Epithelial cell of proximal tubule (primary cell): ENCODE data around the gene PIMREG. TPM values are rescaled to one million over a fixed set of nuclear protein-coding genes. Genes with fewer than 3 reads are reported as not detected.

Experiments
- DNase-seq: peaks from one replicate; pipeline ENCODE4 v3.0.0-alpha.2; 2011; ENCODE audit warnings: low read depth
- H3K4me3 ChIP-seq: 2 replicates; pipeline ENCODE4 v1.5.1; 2011; ENCODE audit warnings: low read depth, mild to moderate bottlenecking, low read length
- total RNA-seq: library from RNA; depleted of rRNA; stranded (reverse); fragments of >200 nt; gene quantifications from 2 replicates; pipeline ENCODE4 v1.2.3, GENCODE V29; 2015
- TF ChIP-seq, protein P1 (sequence below): conservative IDR thresholded peaks from 2 replicates; pipeline ENCODE4 v1.5.1; 2012; ENCODE audit warnings: low read depth, mild to moderate bottlenecking, low read length

Gene PIMREG
- total RNA-seq, 1 donor from 2014 or later = 65.1 TPM

DNA sequence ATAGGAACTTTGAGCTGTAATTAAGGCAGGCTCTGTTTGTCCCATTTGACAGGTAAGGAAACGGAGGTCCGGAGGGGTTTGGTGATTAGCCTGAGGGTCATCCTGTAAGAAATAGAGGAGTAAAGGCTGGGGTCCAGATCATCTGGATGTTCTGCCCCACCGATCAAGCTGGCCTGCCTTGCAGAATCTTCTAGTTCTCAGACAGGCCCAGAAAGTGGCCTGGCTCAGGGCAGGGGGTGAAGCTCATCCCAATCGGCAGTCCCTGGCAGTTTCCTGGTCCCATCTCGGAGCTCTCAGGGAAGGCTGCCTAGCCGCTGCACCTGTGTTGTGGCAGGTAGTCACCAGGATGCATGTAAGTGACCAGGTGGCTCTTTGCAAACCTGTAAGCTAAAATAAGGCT lies 4.2 kb downstream of the PIMREG start:
- no peak overlapping the region for H3K4me3 ChIP-seq
- no peak for DNase-seq
- TF ChIP-seq, protein P1, sequence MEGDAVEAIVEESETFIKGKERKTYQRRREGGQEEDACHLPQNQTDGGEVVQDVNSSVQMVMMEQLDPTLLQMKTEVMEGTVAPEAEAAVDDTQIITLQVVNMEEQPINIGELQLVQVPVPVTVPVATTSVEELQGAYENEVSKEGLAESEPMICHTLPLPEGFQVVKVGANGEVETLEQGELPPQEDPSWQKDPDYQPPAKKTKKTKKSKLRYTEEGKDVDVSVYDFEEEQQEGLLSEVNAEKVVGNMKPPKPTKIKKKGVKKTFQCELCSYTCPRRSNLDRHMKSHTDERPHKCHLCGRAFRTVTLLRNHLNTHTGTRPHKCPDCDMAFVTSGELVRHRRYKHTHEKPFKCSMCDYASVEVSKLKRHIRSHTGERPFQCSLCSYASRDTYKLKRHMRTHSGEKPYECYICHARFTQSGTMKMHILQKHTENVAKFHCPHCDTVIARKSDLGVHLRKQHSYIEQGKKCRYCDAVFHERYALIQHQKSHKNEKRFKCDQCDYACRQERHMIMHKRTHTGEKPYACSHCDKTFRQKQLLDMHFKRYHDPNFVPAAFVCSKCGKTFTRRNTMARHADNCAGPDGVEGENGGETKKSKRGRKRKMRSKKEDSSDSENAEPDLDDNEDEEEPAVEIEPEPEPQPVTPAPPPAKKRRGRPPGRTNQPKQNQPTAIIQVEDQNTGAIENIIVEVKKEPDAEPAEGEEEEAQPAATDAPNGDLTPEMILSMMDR = no peak

DNA sequence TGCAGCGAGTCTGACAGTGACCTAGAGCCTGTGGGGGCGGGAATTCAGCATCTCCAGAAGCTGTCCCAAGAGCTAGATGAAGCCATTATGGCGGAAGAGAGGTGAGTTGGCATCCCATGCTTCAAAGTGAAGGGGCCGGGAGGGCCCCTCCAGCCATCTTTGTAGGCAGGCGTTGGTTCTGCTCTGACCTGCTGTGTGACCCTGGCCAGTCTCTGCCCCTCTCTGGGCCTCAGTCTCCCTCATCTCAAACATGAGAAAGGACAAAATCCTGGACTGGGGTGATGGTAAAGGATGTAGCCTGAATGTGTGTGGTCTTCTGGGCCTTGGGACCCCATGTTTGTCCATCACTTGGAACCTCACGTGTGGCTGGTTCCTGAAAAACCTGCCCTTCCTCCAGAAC lies 5.1 kb downstream of the PIMREG start:
- H3K4me3 ChIP-seq = no peak overlapping the region
- TF ChIP-seq, protein P1 = no peak
- no peak for DNase-seq

DNA sequence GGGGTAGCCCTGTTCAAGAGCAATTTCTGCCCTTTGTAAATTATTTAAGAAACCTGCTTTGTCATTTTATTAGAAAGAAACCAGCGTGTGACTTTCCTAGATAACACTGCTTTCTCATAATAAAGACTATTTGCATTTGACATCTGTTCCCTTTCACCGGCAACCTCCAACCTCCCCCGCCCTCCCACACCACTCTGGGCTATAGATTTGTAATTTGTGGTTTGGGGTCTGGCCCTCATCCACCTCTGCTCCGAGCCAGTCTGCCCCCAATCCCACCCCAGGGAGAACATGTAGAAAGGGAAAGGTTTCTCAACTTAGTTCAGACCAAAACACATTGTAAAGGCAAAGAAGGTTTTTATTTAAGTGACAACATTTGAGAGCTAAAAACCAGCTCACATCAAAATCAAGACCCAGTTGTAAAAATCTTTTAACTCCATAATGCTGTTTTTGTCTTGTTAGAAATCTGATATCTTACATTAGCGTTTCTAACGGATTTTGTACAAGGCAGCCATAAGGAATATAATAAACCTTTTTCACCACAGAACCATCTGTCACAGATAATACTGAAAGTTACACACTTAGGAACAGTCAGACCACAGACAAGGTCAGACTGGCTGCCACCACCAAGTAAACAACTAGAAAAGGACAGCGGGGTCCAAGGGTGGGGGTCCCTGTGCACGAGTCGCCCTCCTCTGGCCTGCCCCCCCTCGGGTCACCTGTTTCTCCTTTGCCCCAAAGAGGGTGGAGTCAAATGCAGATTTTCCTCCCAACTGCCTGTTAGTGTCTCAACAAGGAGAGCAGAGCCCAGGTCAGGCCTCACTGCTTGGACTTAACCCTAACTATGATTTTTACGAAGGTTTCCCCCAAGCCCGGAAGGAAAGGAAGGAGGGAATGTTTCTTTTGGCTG lies 6.9 kb downstream of the PIMREG start:
- no peak for DNase-seq
- no peak overlapping the region for H3K4me3 ChIP-seq
- TF ChIP-seq, protein P1 = no peak

DNA sequence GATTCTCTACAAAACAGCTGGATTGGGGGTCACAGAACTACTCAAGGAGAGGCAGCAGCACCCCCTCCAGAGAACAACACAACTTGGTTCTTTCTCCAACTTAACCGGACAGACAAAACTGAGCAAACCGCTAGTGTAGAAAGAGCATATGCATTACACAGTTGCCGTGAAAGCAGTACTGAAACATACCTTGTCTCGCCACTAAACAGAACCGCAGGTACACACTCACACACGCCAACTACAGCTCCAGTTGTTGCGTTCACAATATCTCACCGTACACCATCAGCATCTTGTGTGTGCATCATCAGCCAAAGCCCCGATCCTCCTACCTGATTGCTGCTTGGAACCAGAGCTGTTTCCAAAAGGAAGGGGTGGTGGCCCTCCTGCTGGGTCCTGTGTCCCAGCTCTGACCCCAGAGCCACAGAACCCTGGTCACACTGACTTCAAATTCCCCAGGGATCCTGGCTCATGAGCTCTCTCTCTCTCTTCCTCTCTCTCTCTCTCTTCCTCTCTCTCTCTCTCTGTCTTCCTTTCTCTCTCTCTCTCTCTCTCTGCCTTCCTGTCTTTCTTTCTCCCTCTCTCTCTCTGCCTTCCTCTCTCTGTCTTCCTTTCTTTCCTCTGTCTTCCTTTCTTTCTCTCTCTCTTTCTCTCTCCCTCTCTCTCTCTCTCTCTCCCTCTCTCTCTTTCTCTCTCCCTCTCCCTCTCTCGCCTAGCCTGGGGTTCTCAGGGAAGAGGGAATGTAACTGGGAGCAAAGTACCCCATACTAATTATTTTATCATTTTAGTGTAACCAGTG lies 8.4 kb downstream of the PIMREG start:
- TF ChIP-seq, protein P1 = no peak
- no peak for DNase-seq
- no peak overlapping the region for H3K4me3 ChIP-seq

DNA sequence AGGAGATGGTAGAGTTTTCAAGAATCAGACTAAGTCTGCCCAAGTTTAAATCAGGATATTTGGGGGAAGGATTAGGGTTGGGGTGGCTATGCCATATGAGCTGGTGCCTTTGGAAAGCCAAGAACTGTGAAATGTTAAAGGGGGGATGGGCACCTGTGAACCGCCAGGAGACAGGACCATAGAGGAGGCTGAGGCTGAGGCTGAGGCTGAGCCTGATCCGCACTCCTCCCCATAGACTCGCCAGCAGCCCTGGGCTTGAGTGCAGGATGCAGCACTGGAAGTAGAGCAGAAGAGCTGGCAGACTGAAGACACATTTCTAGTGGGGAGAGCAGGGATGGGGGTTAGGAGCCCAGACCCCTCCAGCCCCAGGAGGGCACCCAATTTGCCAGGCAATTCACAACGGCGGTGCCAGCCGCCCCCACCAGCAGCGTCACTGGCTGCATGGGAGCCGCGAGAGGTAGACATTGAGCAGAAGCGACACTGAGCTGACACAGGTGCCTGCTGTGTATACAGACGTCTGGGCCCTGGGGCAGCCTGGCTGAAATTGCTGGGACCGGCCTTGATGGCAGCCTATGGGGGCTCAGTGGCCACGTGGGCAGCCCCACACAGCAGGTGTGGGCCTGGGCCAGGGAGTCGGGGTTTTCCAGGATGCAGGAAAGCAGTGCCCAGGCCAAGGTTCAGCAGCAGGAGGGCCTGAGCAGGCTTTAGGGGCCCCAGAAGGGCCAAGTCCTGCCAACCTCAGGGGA lies 9.2 kb downstream of the PIMREG start:
- TF ChIP-seq, protein P1 = no peak
- DNase-seq = no peak
- no peak overlapping the region for H3K4me3 ChIP-seq

DNA sequence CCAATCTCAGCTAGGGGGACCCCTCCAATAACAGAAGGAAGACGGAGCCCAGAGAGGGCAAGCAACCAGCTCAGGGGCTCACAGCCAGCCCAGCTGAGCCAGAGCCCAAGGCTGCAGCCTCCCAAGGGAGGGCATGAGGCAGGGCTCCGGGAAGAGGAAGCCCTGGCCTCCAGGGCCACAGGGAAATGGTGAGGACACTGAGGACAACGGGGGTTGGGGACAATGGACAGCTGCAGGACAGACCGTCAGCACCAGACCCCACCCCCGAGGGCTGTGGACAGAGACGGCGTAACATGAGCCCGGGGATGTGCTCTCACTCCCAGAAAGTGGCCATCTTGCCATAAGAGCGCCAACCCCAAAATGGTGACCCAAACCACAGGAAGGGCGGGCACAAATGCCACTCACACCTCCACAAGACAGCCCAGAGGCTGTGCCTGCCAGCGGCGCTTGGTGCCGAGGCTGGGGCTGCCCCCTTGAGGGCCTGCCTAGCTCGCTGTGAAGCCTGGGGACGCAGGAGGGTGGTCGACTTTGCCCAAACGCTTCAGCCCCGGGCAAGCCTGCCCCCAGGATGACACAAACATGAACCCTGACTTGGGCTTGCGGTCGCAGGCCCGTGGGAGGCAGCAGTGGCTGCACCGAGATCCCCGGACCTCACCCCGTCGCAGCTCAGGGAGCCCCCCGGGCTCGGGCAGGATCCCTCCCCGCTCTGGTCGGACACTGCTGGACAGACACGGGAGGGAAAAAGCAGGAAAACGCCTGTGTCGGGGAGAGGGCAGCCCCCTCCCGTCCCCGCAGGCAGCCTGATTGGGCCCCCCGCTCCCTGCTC lies 10.5 kb downstream of the PIMREG start:
- TF ChIP-seq, protein P1 = no peak
- H3K4me3 ChIP-seq = peak overlapping the region; percentile 27
- DNase-seq = no peak
